Activated naive CD4-positive, alpha-beta T cell treated with anti-CD3 and anti-CD28 coated beads for 36 hours (primary cell): Measurements from ENCODE around the gene DEPP1. TPM values are rescaled to one million over a fixed set of nuclear protein-coding genes. Genes with fewer than 3 reads are reported as not detected.

Experiments used
- CTCF ChIA-PET: fragments of 350-600 bp; sonication (Branson Sonifier 250); formaldehyde crosslinking; loops from one replicate; lab custom pipeline; 2021; ENCODE audit warnings: antibody characterized with exemption; lab: Charles Lee
- DNase-seq: peaks from one replicate; pipeline ENCODE4 v3.0.0-alpha.2; 2020
- H3K27ac Mint-ChIP-seq: one replicate; pipeline ENCODE4 v1.8.0; 2021; ENCODE audit warnings: mild to moderate bottlenecking, mixed read lengths
- H3K27me3 Mint-ChIP-seq: one replicate; pipeline ENCODE4 v1.8.0; 2021; ENCODE audit warnings: low read depth, mixed read lengths
- H3K36me3 Mint-ChIP-seq: one replicate; pipeline ENCODE4 v1.8.0; 2021; ENCODE audit warnings: low read depth, mixed read lengths
- H3K4me1 Mint-ChIP-seq: one replicate; pipeline ENCODE4 v1.8.0; 2021; ENCODE audit warnings: low read depth, mixed read lengths
- H3K4me3 Mint-ChIP-seq: one replicate; pipeline ENCODE4 v1.8.0; 2021; ENCODE audit warnings: mild to moderate bottlenecking, moderate library complexity, mixed read lengths
- H3K9me3 Mint-ChIP-seq: one replicate; pipeline ENCODE4 v1.8.0; 2021; ENCODE audit warnings: mixed read lengths
- intact Hi-C: fragments of 100-400 bp; cut with micrococcal nuclease; formaldehyde crosslinking; loops from one replicate; pipeline ENCODE4 v1.15.1; 2023
- total RNA-seq, 2 experiments: library from RNA; stranded (reverse); gene quantifications; one replicate each; pipeline ENCODE4 v1.2.3, GENCODE V29; 2021

DEPP1 gene
- total RNA-seq, 2 experiments from 2014 or later = 2.4 to 3.2 TPM

DNA sequence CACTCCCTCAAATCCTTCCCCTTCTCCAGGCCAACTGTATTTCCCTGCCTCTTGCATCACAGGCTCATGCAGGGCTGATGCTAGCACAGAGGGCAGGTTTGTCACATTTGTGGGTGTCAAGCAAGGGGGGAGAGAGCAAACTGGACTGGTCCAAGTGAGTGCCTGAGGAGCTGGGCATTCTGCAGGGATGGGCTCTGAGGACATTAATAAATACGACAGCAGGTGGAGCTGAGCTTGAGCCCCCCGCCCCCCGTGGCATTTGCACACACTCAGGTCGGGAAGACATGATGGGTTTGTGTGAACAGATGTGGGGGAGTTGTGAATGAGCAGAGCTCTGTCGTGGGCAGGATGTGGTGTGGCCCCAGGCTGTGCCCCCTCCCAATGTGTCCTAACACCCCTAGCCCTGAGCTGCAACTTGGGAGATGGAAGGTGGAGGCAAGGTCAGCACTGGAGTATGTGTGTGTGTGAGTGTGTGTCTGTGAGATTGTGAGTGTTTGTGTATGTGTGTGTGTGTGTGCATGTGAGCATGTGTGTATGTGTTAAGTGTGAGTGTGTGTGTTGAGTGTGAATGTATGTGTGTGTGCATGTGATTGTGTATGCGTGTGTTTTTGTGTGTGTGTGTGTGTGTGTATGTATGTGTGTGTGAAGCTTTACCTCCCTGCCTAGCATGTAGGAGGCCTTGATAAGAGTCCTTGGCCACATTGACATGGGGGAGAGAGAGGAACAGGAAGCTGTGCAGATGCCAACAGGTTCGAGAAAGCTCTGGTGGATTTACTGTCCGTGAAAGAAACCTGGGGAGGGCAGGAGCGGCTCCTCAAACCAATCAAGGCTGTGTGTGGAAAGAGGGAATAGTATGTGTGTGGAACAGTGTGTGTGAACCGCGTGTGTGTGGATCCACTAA is 9.9 kb downstream of the DEPP1 start:
- no peaks in the 10 kb centered on the region for H3K27me3 Mint-ChIP-seq
- no peaks in the 10 kb centered on the region for H3K9me3 Mint-ChIP-seq
- peaks cover 39% of the 10 kb centered on the region for H3K4me1 Mint-ChIP-seq
- H3K27ac Mint-ChIP-seq = peak overlapping the region; percentile 0
- H3K36me3 Mint-ChIP-seq = no peaks in the 10 kb centered on the region
- no peak overlapping the region for H3K4me3 Mint-ChIP-seq
- CTCF ChIA-PET = interaction anchor here (4.8 kb wide), 1 partner anchor 35 kb away, joined by 26 read pairs; no protein-coding TSS in a partner anchor
- intact Hi-C loops = loop anchor here (10.0 kb wide), 1 partner anchor 1154 kb away; no protein-coding TSS in a partner anchor
- DNase-seq = peak; percentile 45

DNA sequence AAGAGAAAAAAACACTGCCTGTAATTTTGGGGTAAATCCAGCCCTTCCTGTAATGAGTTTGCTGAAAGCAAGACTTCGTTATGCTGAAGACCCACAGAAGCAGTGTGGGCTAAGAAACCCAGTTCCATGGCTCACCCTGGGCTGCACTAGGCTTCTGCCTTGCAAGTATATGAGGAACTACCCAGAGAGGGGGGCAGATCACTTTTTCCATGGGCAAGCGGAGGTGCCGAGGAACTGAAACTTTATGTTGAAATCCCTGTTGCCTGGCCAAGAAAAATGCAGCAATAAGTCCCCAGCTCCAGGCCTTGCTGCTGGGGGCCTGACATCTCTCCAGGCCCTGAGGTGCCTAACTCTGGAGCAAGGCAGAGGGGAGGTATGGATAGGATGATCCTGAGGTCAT is 10.5 kb downstream of the DEPP1 start:
- intact Hi-C loops = loop anchor here (10.0 kb wide), 1 partner anchor 1153 kb away; no protein-coding TSS in a partner anchor
- Mint-ChIP-seq H3K27me3 (no peaks in the 10 kb centered on the region), H3K36me3 (no peaks in the 10 kb centered on the region), H3K27ac (no peak overlapping the region), H3K9me3 (no peaks in the 10 kb centered on the region), H3K4me3 (no peak overlapping the region), H3K4me1 (peaks cover 33% of the 10 kb centered on the region)
- DNase-seq = peak; percentile 32
- CTCF ChIA-PET = interaction anchor here (4.8 kb wide), 1 partner anchor 35 kb away, joined by 26 read pairs; no protein-coding TSS in a partner anchor

DNA sequence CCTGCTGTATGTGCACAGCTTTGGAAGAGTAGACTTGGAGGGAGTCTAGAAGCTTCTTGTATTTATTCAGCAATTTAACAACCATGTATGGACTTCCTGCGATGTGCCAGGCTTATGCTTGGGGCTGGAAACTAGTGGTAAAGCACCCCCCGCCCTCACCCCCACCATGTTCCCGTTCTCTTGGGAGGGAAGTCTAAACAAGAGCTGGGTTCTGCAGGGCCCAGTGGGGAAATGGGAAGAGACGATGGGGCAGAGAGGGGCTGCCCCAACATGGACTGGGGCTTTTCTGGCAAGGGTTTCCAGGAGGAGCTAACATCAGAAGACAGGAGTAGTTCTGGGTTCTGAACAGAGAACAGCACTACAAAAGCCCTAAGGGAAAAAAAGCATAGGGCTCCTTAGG is 11.0 kb downstream of the DEPP1 start:
- Mint-ChIP-seq H3K27me3 (no peaks in the 10 kb centered on the region), H3K27ac (no peak overlapping the region), H3K4me3 (no peak overlapping the region), H3K36me3 (no peaks in the 10 kb centered on the region), H3K4me1 (peaks cover 33% of the 10 kb centered on the region), H3K9me3 (no peaks in the 10 kb centered on the region)
- intact Hi-C loops = loop anchor here (10.0 kb wide), 1 partner anchor 1153 kb away; no protein-coding TSS in a partner anchor
- CTCF ChIA-PET = interaction anchor here (0.6 to 4.8 kb wide), 2 partner anchors 34 to 1535 kb away, joined by 7 to 26 read pairs; no protein-coding TSS in a partner anchor
- no peak for DNase-seq

DNA sequence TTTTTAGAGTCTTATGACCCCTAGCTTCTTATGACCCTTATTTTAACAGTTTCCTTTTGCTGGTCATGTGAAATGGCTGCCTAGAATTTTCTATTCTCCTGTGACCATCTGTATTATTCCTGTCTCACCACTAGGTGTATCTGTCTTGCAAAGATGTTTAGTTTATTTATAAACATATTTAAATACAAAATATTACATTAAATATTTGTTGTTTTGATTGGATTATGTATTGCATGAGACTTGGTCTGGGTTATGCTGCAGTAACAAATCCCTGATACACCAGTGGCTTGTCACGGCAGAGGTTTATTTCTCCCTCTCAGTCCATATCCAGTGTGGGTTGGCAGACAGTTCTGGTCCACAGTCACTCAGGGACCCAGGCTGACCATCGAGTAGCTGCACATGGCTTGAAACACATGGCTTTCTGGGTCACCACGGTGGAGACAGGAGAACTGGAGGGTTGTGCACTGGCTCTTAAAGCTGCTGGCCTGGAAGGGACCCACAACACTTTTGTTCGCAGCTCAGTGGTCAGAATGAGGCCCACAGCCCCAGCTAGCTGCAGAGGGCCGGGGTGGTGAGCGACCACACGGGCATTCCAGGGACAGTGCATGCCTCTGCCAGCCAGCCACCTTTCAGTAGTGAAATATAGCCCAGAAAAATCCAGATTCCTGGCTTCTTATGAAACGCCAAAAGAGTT is 11.6 kb downstream of the DEPP1 start:
- Mint-ChIP-seq H3K36me3 (no peaks in the 10 kb centered on the region), H3K27me3 (no peaks in the 10 kb centered on the region), H3K27ac (no peak overlapping the region), H3K9me3 (no peaks in the 10 kb centered on the region), H3K4me3 (no peak overlapping the region), H3K4me1 (peaks cover 33% of the 10 kb centered on the region)
- no peak for DNase-seq
- intact Hi-C loops = loop anchor here (10.0 kb wide), 1 partner anchor 1152 kb away; no protein-coding TSS in a partner anchor
- CTCF ChIA-PET = interaction anchor here (0.6 to 4.8 kb wide), 3 partner anchors 21 to 1534 kb away, joined by 3 to 26 read pairs (median 7); no protein-coding TSS in a partner anchor

DNA sequence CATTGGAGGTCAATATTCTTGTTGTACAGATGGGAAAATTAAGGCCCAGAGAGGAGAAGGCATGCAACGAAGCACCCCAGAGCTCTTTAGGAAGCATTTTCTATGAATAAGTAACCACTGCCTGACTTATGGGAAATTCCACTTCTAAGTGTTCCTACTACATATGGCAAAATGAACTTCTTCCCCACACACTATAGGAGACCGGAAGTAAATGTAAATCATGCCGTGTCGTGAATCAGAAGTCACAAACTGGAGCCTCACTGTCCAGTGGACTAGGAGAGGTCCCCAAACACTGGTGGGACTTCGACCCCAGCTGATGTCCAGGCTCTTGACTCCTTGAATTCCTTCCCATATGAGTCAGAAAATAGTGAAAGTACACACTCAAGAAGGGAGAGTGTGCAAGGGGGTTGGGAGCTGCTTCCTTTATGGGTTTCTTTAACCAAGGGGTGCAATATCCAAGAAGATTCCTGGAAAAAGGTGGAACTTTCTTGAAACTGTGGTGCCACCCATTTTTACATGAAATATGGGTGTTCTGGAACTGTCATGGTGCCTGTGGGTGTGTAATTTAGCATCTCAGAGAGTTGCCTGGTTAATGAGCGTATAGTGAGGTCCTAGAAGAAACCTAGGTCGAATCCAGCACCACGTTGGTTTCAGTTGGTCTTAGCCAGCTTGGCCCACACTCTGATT is 12.3 kb downstream of the DEPP1 start:
- CTCF ChIA-PET = interaction anchor here (0.6 to 4.8 kb wide), 2 partner anchors 21 to 33 kb away, joined by 3 to 26 read pairs; no protein-coding TSS in a partner anchor
- Mint-ChIP-seq H3K27me3 (no peaks in the 10 kb centered on the region), H3K36me3 (no peaks in the 10 kb centered on the region)

DNA sequence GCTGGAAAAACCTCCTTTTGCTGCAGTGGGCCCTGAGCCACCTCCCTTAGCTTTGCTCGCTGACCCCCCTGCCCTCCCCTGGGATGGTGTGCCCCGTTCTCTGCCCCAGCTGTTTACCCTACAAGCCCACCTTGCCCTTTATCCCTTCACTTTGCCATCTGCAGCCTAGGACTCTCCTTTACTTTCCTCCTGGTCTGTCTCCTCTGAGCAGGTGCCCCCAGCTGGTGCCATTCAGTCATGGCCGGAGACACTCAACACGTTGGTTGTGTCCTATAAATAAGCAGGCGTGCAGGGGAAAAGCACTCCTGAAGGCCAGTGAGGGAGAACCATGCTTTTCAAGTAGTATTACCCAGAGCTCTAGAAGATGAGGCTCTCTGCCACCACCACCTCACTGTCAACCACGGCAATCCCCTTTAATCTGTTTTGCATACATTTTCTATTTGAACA is 12.9 kb downstream of the DEPP1 start:
- peak overlapping the region; percentile 61 for H3K27ac Mint-ChIP-seq
- H3K27me3 Mint-ChIP-seq = no peaks in the 10 kb centered on the region

More for the DNA sequence above, 12.3 kb downstream of the DEPP1 start:
- DNase-seq = no peak
- intact Hi-C loops = loop anchor here (10.0 kb wide), 1 partner anchor 1151 kb away; no protein-coding TSS in a partner anchor
- Mint-ChIP-seq H3K4me1 (peaks cover 33% of the 10 kb centered on the region), H3K4me3 (no peak overlapping the region), H3K9me3 (no peaks in the 10 kb centered on the region), H3K27ac (peak overlapping the region; percentile 61)

DNA sequence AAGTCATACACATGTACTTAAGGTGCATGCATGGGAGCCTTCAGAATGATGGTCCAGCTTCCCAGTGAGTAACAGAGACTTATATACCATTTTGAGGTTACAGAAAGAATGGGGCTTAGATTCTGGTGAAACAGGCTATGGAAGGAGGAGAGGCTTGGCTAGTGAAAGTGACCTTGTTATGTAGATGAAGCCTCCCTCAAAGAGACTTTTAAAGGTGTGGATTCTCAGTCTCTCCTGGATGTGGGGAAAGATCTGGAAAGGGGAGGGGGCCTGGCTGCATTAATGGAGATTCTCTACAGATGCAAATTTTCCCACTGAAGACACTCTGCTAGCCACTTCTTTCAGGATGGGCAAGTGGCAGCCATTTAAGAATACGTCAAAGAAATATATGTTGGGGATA is 13.5 kb downstream of the DEPP1 start:
- CTCF ChIA-PET = no interaction called here
- H3K9me3 Mint-ChIP-seq = no peaks in the 10 kb centered on the region
- H3K4me1 Mint-ChIP-seq = peaks cover 38% of the 10 kb centered on the region
- no peaks in the 10 kb centered on the region for H3K36me3 Mint-ChIP-seq
- intact Hi-C loops = loop anchor here (10.0 kb wide), 1 partner anchor 1150 kb away; no protein-coding TSS in a partner anchor
- H3K27ac Mint-ChIP-seq = no peak overlapping the region
- no peak overlapping the region for H3K4me3 Mint-ChIP-seq
- no peaks in the 10 kb centered on the region for H3K27me3 Mint-ChIP-seq
- DNase-seq = no peak

More for the DNA sequence above, 12.9 kb downstream of the DEPP1 start:
- no peak overlapping the region for H3K4me3 Mint-ChIP-seq
- no peaks in the 10 kb centered on the region for H3K36me3 Mint-ChIP-seq
- H3K4me1 Mint-ChIP-seq = peaks cover 33% of the 10 kb centered on the region
- DNase-seq = peak; percentile 40
- intact Hi-C loops = loop anchor here (10.0 kb wide), 1 partner anchor 1151 kb away; no protein-coding TSS in a partner anchor
- no peaks in the 10 kb centered on the region for H3K9me3 Mint-ChIP-seq
- CTCF ChIA-PET = interaction anchor here (4.8 kb wide), 1 partner anchor 32 kb away, joined by 26 read pairs; no protein-coding TSS in a partner anchor

DNA sequence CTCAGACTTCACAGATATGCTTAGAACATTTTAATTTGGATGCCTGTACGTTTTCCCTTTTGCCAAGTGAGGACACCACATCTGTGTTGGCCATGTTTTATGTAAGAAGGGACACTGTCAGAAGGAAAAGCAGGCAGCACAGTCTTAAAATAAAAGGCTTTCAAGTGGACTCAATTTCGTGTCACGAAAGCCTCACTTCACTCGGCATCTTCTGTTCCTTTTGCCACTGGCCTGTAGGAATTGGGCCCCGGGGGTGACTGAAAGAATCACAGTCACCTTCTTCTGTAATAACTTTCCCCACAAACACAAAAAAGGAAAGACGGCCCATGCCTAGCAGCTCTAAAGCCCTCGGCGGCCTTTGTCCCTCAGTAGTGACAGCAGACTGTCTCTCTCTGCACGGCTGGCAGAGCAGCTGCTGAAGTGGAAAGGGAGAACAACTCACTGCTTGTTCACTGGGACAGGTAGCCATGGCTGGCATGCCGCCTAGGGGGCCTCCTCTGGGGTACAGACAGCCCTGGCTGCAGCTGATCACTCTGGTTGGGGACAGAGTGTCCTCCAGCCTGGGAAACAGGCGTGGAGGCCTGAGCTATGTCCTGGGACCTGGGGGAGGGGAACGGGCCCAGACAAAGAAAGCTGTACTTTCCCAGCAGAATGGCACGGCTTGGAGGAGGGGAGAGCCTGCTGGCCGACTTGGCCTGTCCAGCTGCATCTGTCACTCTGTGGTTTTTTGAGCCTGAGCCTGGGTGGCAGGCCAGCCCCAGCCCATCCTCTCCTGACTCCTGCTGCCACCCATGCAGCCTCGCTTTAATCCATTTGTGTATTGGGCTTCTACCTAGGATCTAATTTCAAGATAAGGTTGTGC is 14.6 kb downstream of the DEPP1 start:
- intact Hi-C loops = loop anchor here (10.0 kb wide), 1 partner anchor 1149 kb away; no protein-coding TSS in a partner anchor
- Mint-ChIP-seq H3K9me3 (no peaks in the 10 kb centered on the region), H3K27me3 (no peaks in the 10 kb centered on the region), H3K4me1 (peaks cover 37% of the 10 kb centered on the region), H3K4me3 (no peak overlapping the region), H3K27ac (no peak overlapping the region), H3K36me3 (no peaks in the 10 kb centered on the region)
- CTCF ChIA-PET = interaction anchor here (1.0 to 1.9 kb wide), 4 partner anchors 10 to 31 kb away, joined by 3 to 5 read pairs (median 4); no protein-coding TSS in a partner anchor
- DNase-seq = no peak

DNA sequence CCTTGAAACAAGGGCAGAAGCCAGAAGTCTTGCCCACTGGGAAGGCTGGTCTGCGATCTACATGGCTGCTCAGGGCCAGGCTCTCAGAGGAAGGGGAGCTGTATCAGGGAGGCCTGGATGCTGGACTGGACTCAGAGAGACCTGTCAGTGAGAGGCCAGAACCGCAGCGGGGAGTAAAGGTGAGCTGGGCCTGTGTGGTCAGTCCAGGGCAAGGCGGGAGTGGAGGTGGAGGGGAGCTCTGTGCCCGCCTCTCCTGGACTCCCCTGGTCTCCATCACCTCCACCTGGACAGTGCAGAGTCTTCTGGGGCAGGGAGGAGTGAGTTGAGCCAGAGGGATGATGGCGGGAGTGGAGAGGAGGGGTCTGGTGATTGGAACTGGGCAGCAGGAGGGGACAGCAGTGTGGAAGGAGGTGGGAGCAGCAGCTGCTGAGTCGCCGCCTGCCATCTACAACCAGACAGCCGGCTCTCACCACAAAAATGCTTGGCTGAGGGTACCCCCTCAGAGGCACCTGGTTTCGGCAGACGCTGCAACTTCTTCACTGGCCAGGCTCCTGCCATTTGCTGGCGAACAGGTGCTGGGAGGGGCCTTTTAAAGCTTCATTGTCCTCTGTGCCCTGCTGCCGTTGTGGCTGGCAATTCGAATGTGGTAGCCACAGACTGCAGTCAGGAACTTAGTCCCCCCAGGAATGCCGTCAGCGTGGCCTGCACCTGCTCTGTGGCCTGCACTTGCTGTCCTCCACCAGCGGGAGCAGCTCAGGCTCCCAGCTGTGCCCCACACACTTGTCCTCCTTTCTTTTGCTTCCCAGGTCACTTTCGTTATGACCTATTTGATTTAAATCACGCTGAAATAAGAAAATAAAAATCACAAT is 15.5 kb downstream of the DEPP1 start:
- H3K27ac Mint-ChIP-seq = no peak overlapping the region
- CTCF ChIA-PET = interaction anchor here (1.5 to 1.9 kb wide), 3 partner anchors 13 to 30 kb away, joined by 3 to 5 read pairs (median 4); no protein-coding TSS in a partner anchor
- no peak for DNase-seq
- no peak overlapping the region for H3K4me3 Mint-ChIP-seq
- intact Hi-C loops = loop anchor here (10.0 kb wide), 1 partner anchor 1148 kb away; no protein-coding TSS in a partner anchor
- H3K4me1 Mint-ChIP-seq = peaks cover 33% of the 10 kb centered on the region
- H3K9me3 Mint-ChIP-seq = no peaks in the 10 kb centered on the region
- peaks cover 1% of the 10 kb centered on the region for H3K36me3 Mint-ChIP-seq
- no peaks in the 10 kb centered on the region for H3K27me3 Mint-ChIP-seq
